OCI-LY3 (cell line): Measurements from ENCODE around the gene IPO4.

Experiments used
- H2AFZ ChIP-seq: fragments of 200-600, 300-600 bp; shearing (Covaris generic); 2 replicates; pipeline ENCODE4 v1.6.0; 2014; ENCODE audit warnings: antibody characterized with exemption, low read depth, low read length
- H3K27ac ChIP-seq: fragments of 200-600, 300-600 bp; sonication (generic); 2 replicates; pipeline ENCODE4 v1.5.1; 2014; ENCODE audit warnings: mild to moderate bottlenecking, low read length, moderate library complexity, mixed read lengths
- H3K27me3 ChIP-seq: fragments of 200-600, 300-600 bp; sonication (generic); 2 replicates; pipeline ENCODE4 v1.6.1; 2014; ENCODE audit warnings: low read depth, low read length, mixed read lengths
- H3K36me3 ChIP-seq: fragments of 200-600, 300-600 bp; sonication (generic); replicated peaks from 2 replicates; pipeline ENCODE3; 2014; ENCODE audit warnings: low read depth, low read length, mixed read lengths
- H3K4me1 ChIP-seq: fragments of 300-600, 200-600 bp; sonication (generic); 2 replicates; pipeline ENCODE4 v1.6.1; 2014; ENCODE audit warnings: low read length, mixed read lengths
- H3K4me2 ChIP-seq: fragments of 200-600, 300-600 bp; sonication (generic); 2 replicates; pipeline ENCODE4 v1.6.1; 2014; ENCODE audit warnings: low read length, mixed read lengths
- H3K4me3 ChIP-seq: fragments of 300-600, 200-600 bp; sonication (generic); 2 replicates; pipeline ENCODE4 v1.5.1; 2014; ENCODE audit warnings: antibody characterized with exemption, mild to moderate bottlenecking, low read length, moderate library complexity
- H3K79me2 ChIP-seq: fragments of 300-600, 200-600 bp; shearing (Covaris generic); 2 replicates; pipeline ENCODE4 v1.6.1; 2014; ENCODE audit warnings: mild to moderate bottlenecking, low read length, mixed read lengths
- H3K9ac ChIP-seq: fragments of 300-600, 200-600 bp; shearing (Covaris generic); 2 replicates; pipeline ENCODE4 v1.6.0; 2014; ENCODE audit warnings: mild to moderate bottlenecking, low read length, moderate library complexity
- H3K9me3 ChIP-seq: fragments of 200-600, 300-600 bp; shearing (Covaris generic); 2 replicates; pipeline ENCODE4 v1.6.1; 2014; ENCODE audit warnings: low read length, mixed read lengths; ENCODE audit not compliant: insufficient read depth
- H4K20me1 ChIP-seq: fragments of 200-600, 300-600 bp; sonication (generic); 2 replicates; pipeline ENCODE4 v1.6.1; 2016; ENCODE audit warnings: low read length, mixed read lengths; ENCODE audit not compliant: insufficient read depth
- EZH2phosphoT487 ChIP-seq: fragments of 200-600 bp; shearing (Covaris generic); IDR thresholded peaks from 2 replicates; pipeline ENCODE4 v1.6.1; 2018; ENCODE audit warnings: antibody characterized with exemption, mixed run types, low read depth
- TF ChIP-seq, protein P1 (sequence below): fragments of 200-600, 300-600 bp; sonication (generic); IDR thresholded peaks from 2 replicates; pipeline ENCODE4 v1.5.1; 2014; ENCODE audit warnings: antibody characterized with exemption, low read length, low read depth

IPO4 gene

DNA sequence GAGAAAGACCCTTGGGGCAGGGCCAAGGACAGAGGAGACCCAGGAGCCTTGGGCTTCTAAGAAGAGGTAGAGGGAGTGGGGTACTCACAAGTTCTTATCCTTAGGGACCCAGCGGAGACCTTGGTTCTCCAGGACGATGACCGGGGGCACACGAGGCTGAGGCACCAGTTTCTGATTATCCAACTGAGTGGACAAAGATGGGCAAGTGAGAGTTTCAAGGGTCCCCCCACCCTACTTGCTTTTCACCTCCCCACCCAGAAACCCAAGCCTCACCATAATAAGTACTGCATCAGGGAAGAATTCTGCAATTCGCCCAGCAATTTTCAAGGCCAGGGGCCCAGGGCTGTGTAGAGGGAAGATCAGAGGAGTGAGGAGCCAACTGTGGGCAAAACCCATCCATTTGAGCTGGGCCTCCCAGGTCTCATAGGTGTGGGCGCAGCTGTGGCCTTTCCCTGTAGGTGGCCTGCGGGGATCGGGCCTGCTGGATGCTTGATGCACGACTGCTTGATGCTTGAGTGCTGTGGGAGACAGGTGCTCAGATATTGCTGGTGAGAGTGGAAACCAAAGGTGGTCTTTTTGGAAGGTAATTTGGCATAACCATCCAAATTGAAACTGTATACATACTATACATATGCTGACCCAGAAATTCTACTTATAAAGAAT lies 49.2 kb downstream of the IPO4 start:
- Histone ChIP-seq H3K27me3 (no peaks in the 10 kb centered on the region), H3K4me3 (peak overlapping the region; percentile 97), H3K79me2 (peaks cover 52% of the 10 kb centered on the region), H3K9me3 (no peaks in the 10 kb centered on the region), H3K27ac (no peak overlapping the region), H3K36me3 (peaks cover 34% of the 10 kb centered on the region), H4K20me1 (no peaks in the 10 kb centered on the region; the same call in 1 of the 2 replicates), H3K4me2 (peak overlapping the region; percentile 63), H2AFZ (no peak overlapping the region), H3K9ac (peak overlapping the region; percentile 91; the same call in 1 of the 2 replicates), H3K4me1 (peaks cover 31% of the 10 kb centered on the region)
- no peak for TF ChIP-seq EZH2phosphoT487
- TF ChIP-seq, protein P1, sequence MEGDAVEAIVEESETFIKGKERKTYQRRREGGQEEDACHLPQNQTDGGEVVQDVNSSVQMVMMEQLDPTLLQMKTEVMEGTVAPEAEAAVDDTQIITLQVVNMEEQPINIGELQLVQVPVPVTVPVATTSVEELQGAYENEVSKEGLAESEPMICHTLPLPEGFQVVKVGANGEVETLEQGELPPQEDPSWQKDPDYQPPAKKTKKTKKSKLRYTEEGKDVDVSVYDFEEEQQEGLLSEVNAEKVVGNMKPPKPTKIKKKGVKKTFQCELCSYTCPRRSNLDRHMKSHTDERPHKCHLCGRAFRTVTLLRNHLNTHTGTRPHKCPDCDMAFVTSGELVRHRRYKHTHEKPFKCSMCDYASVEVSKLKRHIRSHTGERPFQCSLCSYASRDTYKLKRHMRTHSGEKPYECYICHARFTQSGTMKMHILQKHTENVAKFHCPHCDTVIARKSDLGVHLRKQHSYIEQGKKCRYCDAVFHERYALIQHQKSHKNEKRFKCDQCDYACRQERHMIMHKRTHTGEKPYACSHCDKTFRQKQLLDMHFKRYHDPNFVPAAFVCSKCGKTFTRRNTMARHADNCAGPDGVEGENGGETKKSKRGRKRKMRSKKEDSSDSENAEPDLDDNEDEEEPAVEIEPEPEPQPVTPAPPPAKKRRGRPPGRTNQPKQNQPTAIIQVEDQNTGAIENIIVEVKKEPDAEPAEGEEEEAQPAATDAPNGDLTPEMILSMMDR = no peak

DNA sequence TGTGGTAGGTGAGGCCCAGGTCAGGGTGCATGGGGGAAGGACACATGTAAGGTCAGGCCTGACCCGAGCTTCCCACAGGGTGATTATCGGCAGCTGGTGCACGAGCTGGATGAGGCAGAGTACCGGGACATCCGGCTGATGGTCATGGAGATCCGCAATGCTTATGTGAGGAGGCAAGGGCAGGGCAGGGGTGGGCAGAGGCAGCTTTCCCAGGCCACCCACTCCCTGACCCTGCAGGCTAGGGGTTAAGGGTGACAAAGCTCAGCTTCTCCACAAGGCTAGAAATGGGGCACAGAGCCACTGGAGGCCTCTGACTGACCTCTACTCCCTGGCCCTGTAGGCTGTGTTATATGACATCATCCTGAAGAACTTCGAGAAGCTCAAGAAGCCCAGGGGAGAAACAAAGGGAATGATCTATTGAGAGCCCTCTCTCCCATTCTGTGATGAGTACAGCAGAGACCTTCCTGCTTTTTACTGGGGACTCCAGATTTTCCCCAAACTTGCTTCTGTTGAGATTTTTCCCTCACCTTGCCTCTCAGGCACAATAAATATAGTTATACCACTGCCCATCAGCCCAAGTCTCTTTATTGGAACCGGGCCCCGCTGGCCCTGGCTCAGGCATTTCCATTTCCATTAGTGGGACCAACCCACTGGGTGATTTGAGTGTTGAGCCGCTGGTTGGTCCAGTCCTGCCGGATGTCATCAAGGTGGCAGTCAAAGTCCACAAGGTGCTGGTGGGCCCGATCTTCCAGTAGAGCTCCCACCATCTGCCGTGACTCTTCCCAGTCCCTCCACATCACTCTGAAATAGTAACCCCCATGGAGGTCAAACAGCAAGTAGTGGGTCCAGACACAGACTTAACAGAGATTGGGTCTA lies 50.0 kb downstream of the IPO4 start:
- no peaks in the 10 kb centered on the region for H3K27me3 ChIP-seq
- H2AFZ ChIP-seq = no peak overlapping the region
- no peak overlapping the region for H3K4me3 ChIP-seq
- H3K9me3 ChIP-seq = no peaks in the 10 kb centered on the region
- H3K79me2 ChIP-seq = peaks cover 52% of the 10 kb centered on the region
- no peaks in the 10 kb centered on the region; the same call in 1 of the 2 replicates for H4K20me1 ChIP-seq
- TF ChIP-seq, protein P1 = no peak
- no peak for TF ChIP-seq EZH2phosphoT487
- peaks cover 31% of the 10 kb centered on the region for H3K36me3 ChIP-seq
- no peak overlapping the region for H3K4me2 ChIP-seq
- H3K9ac ChIP-seq = no peak overlapping the region
- H3K27ac ChIP-seq = no peak overlapping the region
- H3K4me1 ChIP-seq = peaks cover 31% of the 10 kb centered on the region

DNA sequence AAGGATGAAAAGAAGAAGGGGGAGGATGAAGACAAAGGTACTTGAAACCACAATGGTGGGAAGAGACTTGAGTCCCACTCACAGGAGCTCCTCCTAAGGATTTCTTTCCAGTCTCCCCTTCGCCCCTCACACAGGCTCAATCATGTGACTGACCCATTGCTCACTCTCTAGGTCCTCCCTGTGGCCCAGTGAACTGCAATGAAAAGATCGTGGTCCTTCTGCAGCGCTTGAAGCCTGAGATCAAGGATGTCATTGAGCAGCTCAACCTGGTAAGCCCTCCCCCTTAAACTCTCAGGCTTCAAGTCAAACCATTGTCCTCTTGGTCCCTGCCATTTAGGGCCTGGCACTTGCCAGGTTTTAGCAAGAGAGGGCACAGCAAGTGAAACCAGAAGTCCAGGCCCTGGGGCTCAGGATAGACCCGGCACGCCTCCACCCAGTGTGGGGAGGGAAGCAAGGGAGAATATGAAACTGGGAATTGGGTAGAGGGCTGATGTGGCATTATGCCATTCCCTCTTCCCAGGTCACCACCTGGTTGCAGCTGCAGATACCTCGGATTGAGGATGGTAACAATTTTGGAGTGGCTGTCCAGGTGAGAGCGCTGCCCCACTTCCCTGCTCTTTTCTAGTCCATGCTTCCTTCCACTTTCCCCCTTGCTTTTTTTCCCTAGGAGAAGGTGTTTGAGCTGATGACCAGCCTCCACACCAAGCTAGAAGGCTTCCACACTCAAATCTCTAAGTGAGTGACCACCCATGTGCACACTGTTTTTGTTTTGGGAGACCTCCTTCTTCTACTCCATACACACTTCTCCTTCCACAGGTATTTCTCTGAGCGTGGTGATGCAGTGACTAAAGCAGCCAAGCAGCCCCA lies 50.9 kb downstream of the IPO4 start:
- peaks cover 31% of the 10 kb centered on the region for H3K36me3 ChIP-seq
- H3K9me3 ChIP-seq = no peaks in the 10 kb centered on the region
- H4K20me1 ChIP-seq = no peaks in the 10 kb centered on the region; the same call in 1 of the 2 replicates
- H3K9ac ChIP-seq = no peak overlapping the region
- peak overlapping the region; percentile 87; the same call in 1 of the 2 replicates for H3K27ac ChIP-seq
- TF ChIP-seq, protein P1 = no peak
- TF ChIP-seq EZH2phosphoT487 = no peak
- no peak overlapping the region for H2AFZ ChIP-seq
- peaks cover 52% of the 10 kb centered on the region for H3K79me2 ChIP-seq
- H3K4me3 ChIP-seq = no peak overlapping the region
- H3K4me1 ChIP-seq = peaks cover 31% of the 10 kb centered on the region
- H3K4me2 ChIP-seq = peak overlapping the region; percentile 94; the same call in 1 of the 2 replicates
- no peaks in the 10 kb centered on the region for H3K27me3 ChIP-seq
